Thymus (tissue), 11 donors: ENCODE data around the gene LRP3. TPM values are rescaled to one million over a fixed set of nuclear protein-coding genes. Genes with fewer than 3 reads are reported as not detected.

ENCODE experiments used
- DNase-seq, 9 donors: peaks; one replicate each; pipeline ENCODE4 v3.0.0-alpha.2; 2013; ENCODE audit warnings: low spot score in 9 of 9, low read depth in 6 of 9, missing footprints in 1 of 9
- H3K27ac ChIP-seq, 2 donors: one replicate each; pipeline ENCODE4 v1.5.1; 2013; ENCODE audit warnings: control low read depth in 1 of 2, low read depth in 1 of 2, low read length in 1 of 2, mild to moderate bottlenecking in 1 of 2, moderate library complexity in 1 of 2
- H3K27me3 ChIP-seq, 2 donors: one replicate each; pipeline ENCODE4 v1.5.1; 2013; ENCODE audit warnings: low read length in 1 of 2; ENCODE audit not compliant: control insufficient read depth in 2 of 2, insufficient read depth in 1 of 2
- H3K36me3 ChIP-seq, 2 donors: one replicate each; pipeline ENCODE4 v1.5.1; 2013; ENCODE audit warnings: low read length in 1 of 2, mild to moderate bottlenecking in 1 of 2, moderate library complexity in 1 of 2; ENCODE audit not compliant: control insufficient read depth in 2 of 2, insufficient read depth in 2 of 2
- H3K4me1 ChIP-seq, 2 donors: one replicate each; pipeline ENCODE4 v1.5.1; 2013; ENCODE audit warnings: low read length in 2 of 2; ENCODE audit not compliant: control insufficient read depth in 2 of 2, insufficient read depth in 2 of 2
- H3K4me3 ChIP-seq, 2 donors: one replicate each; pipeline ENCODE4 v1.5.1; 2013; ENCODE audit warnings: low read length in 2 of 2, control low read depth in 1 of 2, mild to moderate bottlenecking in 1 of 2
- H3K9me3 ChIP-seq, 2 donors: one replicate each; pipeline ENCODE4 v1.5.1; 2013; ENCODE audit warnings: low read length in 1 of 2, mild to moderate bottlenecking in 1 of 2; ENCODE audit not compliant: control insufficient read depth in 2 of 2, insufficient read depth in 1 of 2
- WGBS: extraction: QIAGEN DNeasy Blood & Tissue Kit; methylation state at CpG from one replicate; pipeline ENCODE4 v1.1.7; 2013; 5-methylcytosine and 5-hydroxymethylcytosine counted together
- polyA plus RNA-seq: library from polyadenylated mRNA; stranded (reverse); fragments of 200-250 nt; gene quantifications from one replicate; pipeline ENCODE4 v1.2.3, GENCODE V29; 2013
- total RNA-seq: library from RNA; stranded (reverse); fragments of 120-200 nt; gene quantifications from one replicate; pipeline ENCODE4 v1.2.4, GENCODE V29; 2013
- donor health status: healthy.

The LRP3 gene
- total and polyA plus RNA-seq, 2 donors: 2.6 to 4.0 TPM

- 96% methylated on average over 32 of the region's 32 CpGs for WGBS
- no peaks in the 10 kb centered on the region for H3K4me1 ChIP-seq
- DNase-seq: no peak
Measured at GRCh38 chr19:33204136-33204973, 10.2 kb downstream of the LRP3 start.

DNA sequence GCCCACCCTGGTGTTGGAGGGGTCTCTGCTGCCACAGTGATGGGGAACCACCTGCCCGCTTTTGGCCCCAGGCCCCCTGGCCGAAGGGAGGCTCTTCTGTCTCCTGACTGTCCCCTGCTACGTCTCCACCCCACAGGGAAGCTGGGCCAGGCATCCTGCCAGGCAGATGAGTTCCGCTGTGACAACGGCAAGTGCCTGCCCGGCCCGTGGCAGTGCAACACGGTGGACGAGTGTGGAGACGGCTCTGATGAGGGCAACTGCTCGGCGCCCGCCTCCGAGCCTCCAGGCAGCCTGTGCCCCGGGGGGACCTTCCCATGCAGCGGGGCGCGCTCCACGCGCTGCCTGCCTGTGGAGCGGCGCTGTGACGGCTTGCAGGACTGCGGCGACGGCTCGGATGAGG lies 11.0 kb downstream of the LRP3 start:
- WGBS: 97% methylated on average over 27 of the region's 27 CpGs
- H3K9me3 ChIP-seq: no peaks in the 10 kb centered on the region
- no peak overlapping the region for H3K4me3 ChIP-seq
- no peaks in the 10 kb centered on the region for H3K4me1 ChIP-seq
- no peak for DNase-seq
- H3K36me3 ChIP-seq: no peaks in the 10 kb centered on the region
- no peak overlapping the region for H3K27ac ChIP-seq
- H3K27me3 ChIP-seq: no peaks in the 10 kb centered on the region

More at GRCh38 chr19:33204136-33204973, 10.2 kb downstream of the LRP3 start:
- no peaks in the 10 kb centered on the region for H3K9me3 ChIP-seq
- no peaks in the 10 kb centered on the region for H3K36me3 ChIP-seq
- H3K27ac ChIP-seq: no peak overlapping the region
- no peak overlapping the region for H3K4me3 ChIP-seq
- H3K27me3 ChIP-seq: no peaks in the 10 kb centered on the region

- Histone ChIP-seq H3K4me3 (no peak overlapping the region), H3K4me1 (no peaks in the 10 kb centered on the region), H3K27ac (no peak overlapping the region), H3K9me3 (no peaks in the 10 kb centered on the region), H3K36me3 (no peaks in the 10 kb centered on the region), H3K27me3 (no peaks in the 10 kb centered on the region)
- no peak for DNase-seq
- 97% methylated on average over 64 of the region's 64 CpGs for WGBS
Measured at GRCh38 chr19:33205531-33206260, 11.6 kb downstream of the LRP3 start.

DNA sequence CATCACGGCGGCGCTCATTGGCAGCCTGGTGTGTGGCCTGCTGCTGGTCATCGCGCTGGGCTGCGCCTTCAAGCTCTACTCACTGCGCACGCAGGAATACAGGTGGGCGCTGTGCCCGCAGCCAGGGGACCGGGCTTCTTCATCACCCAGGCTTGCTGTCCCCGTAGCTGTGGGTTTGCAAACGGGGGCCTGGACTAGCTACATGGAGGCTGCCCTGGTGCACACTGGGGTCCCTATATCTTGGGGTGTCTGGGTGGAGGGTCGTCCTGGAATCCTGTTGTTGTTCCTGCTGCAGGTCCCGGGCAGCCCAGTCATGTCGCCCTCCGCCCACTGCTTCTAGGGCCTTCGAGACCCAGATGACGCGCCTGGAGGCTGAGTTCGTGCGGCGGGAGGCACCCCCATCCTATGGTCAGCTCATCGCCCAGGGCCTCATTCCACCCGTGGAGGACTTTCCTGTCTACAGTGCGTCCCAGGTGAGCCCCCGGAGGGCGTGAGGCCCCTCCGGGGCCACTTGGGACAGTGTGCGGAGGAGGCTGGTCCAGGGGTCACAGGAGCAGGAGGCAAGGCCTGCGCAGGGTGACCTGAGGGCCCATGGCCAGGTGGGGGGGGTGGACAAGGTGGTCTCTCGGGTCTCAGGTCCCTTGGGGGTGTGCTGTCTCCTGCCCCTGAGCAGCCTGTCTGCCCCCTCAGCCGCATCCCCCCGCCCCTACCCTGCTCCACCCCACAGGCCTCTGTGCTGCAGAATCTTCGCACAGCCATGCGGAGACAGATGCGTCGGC lies 12.3 kb downstream of the LRP3 start:
- H3K36me3 ChIP-seq: no peaks in the 10 kb centered on the region
- H3K9me3 ChIP-seq: no peaks in the 10 kb centered on the region
- no peaks in the 10 kb centered on the region for H3K27me3 ChIP-seq
- no peak overlapping the region for H3K27ac ChIP-seq
- no peak for DNase-seq
- no peaks in the 10 kb centered on the region for H3K4me1 ChIP-seq
- WGBS: 97% methylated on average over 38 of the region's 38 CpGs
- no peak overlapping the region for H3K4me3 ChIP-seq

DNA sequence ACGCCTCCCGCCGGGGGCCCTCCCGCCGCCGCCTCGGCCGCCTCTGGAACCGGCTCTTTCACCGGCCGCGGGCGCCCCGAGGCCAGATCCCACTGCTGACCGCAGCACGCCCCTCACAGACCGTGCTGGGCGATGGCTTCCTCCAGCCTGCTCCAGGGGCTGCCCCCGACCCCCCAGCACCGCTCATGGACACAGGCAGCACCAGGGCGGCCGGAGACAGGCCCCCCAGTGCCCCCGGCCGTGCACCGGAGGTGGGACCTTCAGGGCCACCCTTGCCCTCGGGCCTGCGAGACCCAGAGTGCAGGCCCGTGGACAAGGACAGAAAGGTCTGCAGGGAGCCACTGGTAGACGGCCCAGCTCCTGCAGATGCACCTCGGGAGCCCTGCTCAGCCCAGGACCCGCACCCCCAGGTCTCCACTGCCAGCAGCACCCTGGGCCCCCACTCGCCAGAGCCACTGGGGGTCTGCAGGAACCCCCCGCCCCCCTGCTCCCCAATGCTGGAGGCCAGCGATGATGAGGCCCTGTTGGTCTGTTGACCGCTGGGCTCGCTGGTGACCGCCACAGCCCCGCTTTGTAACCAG lies 13.0 kb downstream of the LRP3 start:
- H3K27me3 ChIP-seq: no peaks in the 10 kb centered on the region
- H3K27ac ChIP-seq: no peak overlapping the region
- no peaks in the 10 kb centered on the region for H3K4me1 ChIP-seq
- WGBS: 96% methylated on average over 38 of the region's 38 CpGs
- H3K36me3 ChIP-seq: no peaks in the 10 kb centered on the region
- no peaks in the 10 kb centered on the region for H3K9me3 ChIP-seq
- DNase-seq: no peak
- H3K4me3 ChIP-seq: no peak overlapping the region

DNA sequence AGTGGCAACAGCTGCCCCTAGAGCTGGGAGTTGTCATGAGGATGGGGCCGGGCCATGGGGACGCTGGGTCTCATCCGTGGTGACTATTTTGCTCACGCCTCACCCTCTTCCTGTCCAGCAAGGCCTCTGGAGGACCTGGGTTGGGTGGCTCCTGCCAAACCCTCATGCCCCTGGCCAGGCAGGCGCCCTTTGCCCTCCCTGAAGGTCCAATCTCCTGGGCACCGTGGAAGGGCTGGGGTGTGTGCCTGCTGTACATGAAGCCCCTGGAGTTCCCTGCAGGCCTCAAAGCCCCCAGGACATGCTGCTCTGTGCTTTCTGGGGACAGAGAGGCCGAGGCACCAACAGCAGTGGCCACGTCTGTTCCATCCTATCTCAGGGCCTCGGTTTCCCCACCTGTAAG lies 13.8 kb downstream of the LRP3 start:
- no peak for DNase-seq
- Histone ChIP-seq H3K4me1 (no peaks in the 10 kb centered on the region), H3K36me3 (no peaks in the 10 kb centered on the region), H3K27me3 (no peaks in the 10 kb centered on the region), H3K9me3 (no peaks in the 10 kb centered on the region), H3K27ac (no peak overlapping the region), H3K4me3 (no peak overlapping the region)
- WGBS: 95% methylated on average over 9 of the region's 9 CpGs

GRCh38 chr19:33208371-33208895 lies 14.3 kb downstream of the LRP3 start:
- WGBS: 50% methylated on average over 11 of the region's 11 CpGs
- H3K9me3 ChIP-seq: no peaks in the 10 kb centered on the region
- DNase-seq: no peak
- no peaks in the 10 kb centered on the region for H3K36me3 ChIP-seq
- no peaks in the 10 kb centered on the region for H3K27me3 ChIP-seq
- no peak overlapping the region for H3K27ac ChIP-seq
- H3K4me3 ChIP-seq: no peak overlapping the region
- H3K4me1 ChIP-seq: no peaks in the 10 kb centered on the region

- 93% methylated on average over 24 of the region's 24 CpGs for WGBS
- no peaks in the 10 kb centered on the region for H3K27me3 ChIP-seq
Measured at GRCh38 chr19:33208904-33209849, 15.0 kb downstream of the LRP3 start.

More at GRCh38 chr19:33208904-33209849, 15.0 kb downstream of the LRP3 start:
- no peak for DNase-seq
- no peaks in the 10 kb centered on the region for H3K36me3 ChIP-seq
- no peak overlapping the region for H3K27ac ChIP-seq
- H3K4me3 ChIP-seq: no peak overlapping the region
- no peaks in the 10 kb centered on the region for H3K4me1 ChIP-seq
- no peaks in the 10 kb centered on the region for H3K9me3 ChIP-seq
